Ishikawa (cell line): ENCODE results near the gene METAP1.

ENCODE experiments used
- CEBPB ChIP-seq: IDR thresholded peaks from 2 replicates; pipeline ENCODE4 v1.6.1; 2012
- CREB1 ChIP-seq: IDR thresholded peaks from 2 replicates; pipeline ENCODE4 v1.6.1; 2012; ENCODE audit warnings: low read depth
- EGR1 ChIP-seq: IDR thresholded peaks from 2 replicates; pipeline ENCODE4 v1.6.1; 2012
- EP300 ChIP-seq: IDR thresholded peaks from 2 replicates; pipeline ENCODE4 v1.6.1; 2012; ENCODE audit warnings: borderline replicate concordance
- FOXM1 ChIP-seq: IDR thresholded peaks from 2 replicates; pipeline ENCODE4 v1.6.1; 2012; ENCODE audit warnings: low read depth, borderline replicate concordance
- MAX ChIP-seq: IDR thresholded peaks from 2 replicates; pipeline ENCODE4 v1.6.1; 2012
- NFIC ChIP-seq: IDR thresholded peaks from 2 replicates; pipeline ENCODE4 v1.6.1; 2012
- RAD21 ChIP-seq: IDR thresholded peaks from 2 replicates; pipeline ENCODE4 v1.6.1; 2012; ENCODE audit warnings: low read depth
- REST ChIP-seq: IDR thresholded peaks from 2 replicates; pipeline ENCODE4 v1.6.1; 2012; ENCODE audit warnings: low read depth, mild to moderate bottlenecking
- TAF1 ChIP-seq: IDR thresholded peaks from 2 replicates; pipeline ENCODE4 v1.6.1; 2012; ENCODE audit warnings: low read depth, mild to moderate bottlenecking
- TCF12 ChIP-seq: IDR thresholded peaks from 2 replicates; pipeline ENCODE4 v1.6.1; 2012; ENCODE audit warnings: low read depth
- TEAD4 ChIP-seq: IDR thresholded peaks from 2 replicates; pipeline ENCODE4 v1.6.1; 2012
- USF1 ChIP-seq: IDR thresholded peaks from 2 replicates; pipeline ENCODE4 v1.6.1; 2012
- YY1 ChIP-seq: IDR thresholded peaks from 2 replicates; pipeline ENCODE4 v1.6.1; 2012; ENCODE audit warnings: low read depth
- ZBTB7A ChIP-seq: IDR thresholded peaks from 2 replicates; pipeline ENCODE4 v1.6.1; 2012; ENCODE audit warnings: low read depth

METAP1 gene

GRCh38 chr4:98996056-98996764 is 689 bp downstream of the METAP1 start:
- TF ChIP-seq TCF12 (no peak), CREB1 (no peak), TEAD4 (no peak; the same call in 1 of the 2 replicates), TAF1 (no peak), EGR1 (peak; percentile 85), FOXM1 (no peak), CEBPB (0 out of 2 replicates have a peak, but pooled peaks have one; percentile 18), ZBTB7A (peak; percentile 63), REST (no peak)

- TF ChIP-seq EP300 = no peak
- no peak for TF ChIP-seq TAF1
- no peak for TF ChIP-seq EGR1
- no peak for TF ChIP-seq CREB1
- TF ChIP-seq USF1 = no peak
- TF ChIP-seq NFIC = no peak
- TF ChIP-seq ZBTB7A = no peak
- TF ChIP-seq RAD21 = no peak
- TF ChIP-seq TEAD4 = no peak
- TF ChIP-seq REST = no peak
- no peak for TF ChIP-seq CEBPB
- no peak for TF ChIP-seq YY1
- TF ChIP-seq FOXM1 = no peak
- no peak for TF ChIP-seq MAX
- no peak for TF ChIP-seq TCF12
Observed at GRCh38 chr4:98996765-98997068, 1.2 kb downstream of the METAP1 start.

- TF ChIP-seq MAX (no peak), TCF12 (no peak), FOXM1 (no peak), EGR1 (no peak), CEBPB (no peak), YY1 (no peak)
Observed at GRCh38 chr4:98997166-98997565, 1.6 kb downstream of the METAP1 start.

GRCh38 chr4:98998551-98998950 is 3.0 kb downstream of the METAP1 start:
- TF ChIP-seq CREB1 (no peak), CEBPB (no peak), MAX (no peak), REST (no peak), FOXM1 (no peak), EGR1 (no peak)

GRCh38 chr4:99002279-99002678 is 6.8 kb downstream of the METAP1 start:
- TF ChIP-seq FOXM1 = no peak
- no peak for TF ChIP-seq TEAD4
- no peak for TF ChIP-seq EP300
- no peak for TF ChIP-seq EGR1
